ENCODE data around the gene PTPRT.

DNA sequence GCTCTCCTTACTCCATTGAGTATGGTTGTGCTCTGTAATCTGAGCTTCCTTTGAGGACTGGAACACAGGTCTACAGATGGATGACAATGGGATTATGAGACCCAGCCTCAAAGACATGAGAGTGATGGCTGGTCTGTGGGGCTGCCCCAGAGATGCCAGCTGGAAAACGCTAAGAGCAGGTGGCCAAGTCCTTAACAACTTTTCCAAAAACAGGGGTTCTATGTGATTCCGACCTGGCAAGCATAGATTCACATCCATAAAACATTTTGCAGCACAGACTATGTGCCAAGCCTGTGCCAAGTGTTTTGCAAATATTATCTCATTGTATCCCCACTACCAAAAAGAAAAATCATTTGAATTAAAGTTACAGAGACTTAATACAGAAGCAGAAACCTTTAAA is 270.4 kb downstream of the PTPRT start:
- TF ChIP-seq, protein P1, sequence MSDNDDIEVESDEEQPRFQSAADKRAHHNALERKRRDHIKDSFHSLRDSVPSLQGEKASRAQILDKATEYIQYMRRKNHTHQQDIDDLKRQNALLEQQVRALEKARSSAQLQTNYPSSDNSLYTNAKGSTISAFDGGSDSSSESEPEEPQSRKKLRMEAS (IDR thresholded peaks at IDR 0.05) = no peak
- TF ChIP-seq POLR2AphosphoS5 (IDR thresholded peaks at IDR 0.05; ENCODE audit: low read depth, low read length) (no peak), POLR2A (IDR thresholded peaks at IDR 0.05; ENCODE audit: borderline replicate concordance, extremely low read depth, insufficient read depth, insufficient read length) (no peak), REST (IDR thresholded peaks at IDR 0.05; ENCODE audit: low read depth) (no peak), CEBPB (IDR thresholded peaks at IDR 0.05; ENCODE audit: low read depth) (no peak), EZH2 (IDR thresholded peaks at IDR 0.05) (no peak)
- TF ChIP-seq, protein P2, sequence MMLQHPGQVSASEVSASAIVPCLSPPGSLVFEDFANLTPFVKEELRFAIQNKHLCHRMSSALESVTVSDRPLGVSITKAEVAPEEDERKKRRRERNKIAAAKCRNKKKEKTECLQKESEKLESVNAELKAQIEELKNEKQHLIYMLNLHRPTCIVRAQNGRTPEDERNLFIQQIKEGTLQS (IDR thresholded peaks at IDR 0.05) = no peak
- TF ChIP-seq, protein P3, sequence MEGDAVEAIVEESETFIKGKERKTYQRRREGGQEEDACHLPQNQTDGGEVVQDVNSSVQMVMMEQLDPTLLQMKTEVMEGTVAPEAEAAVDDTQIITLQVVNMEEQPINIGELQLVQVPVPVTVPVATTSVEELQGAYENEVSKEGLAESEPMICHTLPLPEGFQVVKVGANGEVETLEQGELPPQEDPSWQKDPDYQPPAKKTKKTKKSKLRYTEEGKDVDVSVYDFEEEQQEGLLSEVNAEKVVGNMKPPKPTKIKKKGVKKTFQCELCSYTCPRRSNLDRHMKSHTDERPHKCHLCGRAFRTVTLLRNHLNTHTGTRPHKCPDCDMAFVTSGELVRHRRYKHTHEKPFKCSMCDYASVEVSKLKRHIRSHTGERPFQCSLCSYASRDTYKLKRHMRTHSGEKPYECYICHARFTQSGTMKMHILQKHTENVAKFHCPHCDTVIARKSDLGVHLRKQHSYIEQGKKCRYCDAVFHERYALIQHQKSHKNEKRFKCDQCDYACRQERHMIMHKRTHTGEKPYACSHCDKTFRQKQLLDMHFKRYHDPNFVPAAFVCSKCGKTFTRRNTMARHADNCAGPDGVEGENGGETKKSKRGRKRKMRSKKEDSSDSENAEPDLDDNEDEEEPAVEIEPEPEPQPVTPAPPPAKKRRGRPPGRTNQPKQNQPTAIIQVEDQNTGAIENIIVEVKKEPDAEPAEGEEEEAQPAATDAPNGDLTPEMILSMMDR (IDR thresholded peaks at IDR 0.05 in 2 of 3, conservative IDR thresholded peaks at IDR 0.05 in 1 of 3; ENCODE audit: borderline replicate concordance in 1 of 3, insufficient read depth in 1 of 3, low read depth in 2 of 3, low read length in 2 of 3) = no peak

Measured in HCT116 (cell line).